KOPT-K1 (cell line): Measurements from ENCODE around the gene PRIMPOL.

Experiments
- H3K27ac ChIP-seq: fragments of 200-600 bp; sonication (generic); 2 replicates; pipeline ENCODE4 v1.5.1; 2016; ENCODE audit warnings: antibody characterized with exemption, mild to moderate bottlenecking, low read depth, low read length; ENCODE audit not compliant: poor library complexity, severe bottlenecking
- H3K36me3 ChIP-seq: fragments of 200-600 bp; sonication (generic); 2 replicates; pipeline ENCODE4 v1.5.1; 2017; ENCODE audit warnings: antibody characterized with exemption, mild to moderate bottlenecking, low read length, moderate library complexity; ENCODE audit not compliant: insufficient read depth
- H3K9me3 ChIP-seq: fragments of 200-600 bp; sonication (generic); 2 replicates; pipeline ENCODE4 v1.5.1; 2017; ENCODE audit warnings: antibody characterized with exemption, low read length, mild to moderate bottlenecking; ENCODE audit not compliant: insufficient read depth, poor library complexity, severe bottlenecking

The PRIMPOL gene

GRCh38 chr4:184697956-184698355, 48.4 kb downstream of the PRIMPOL start:
- Histone ChIP-seq H3K9me3 (no peaks in the 10 kb centered on the region), H3K36me3 (peaks cover 96% of the 10 kb centered on the region), H3K27ac (no peak overlapping the region)

DNA sequence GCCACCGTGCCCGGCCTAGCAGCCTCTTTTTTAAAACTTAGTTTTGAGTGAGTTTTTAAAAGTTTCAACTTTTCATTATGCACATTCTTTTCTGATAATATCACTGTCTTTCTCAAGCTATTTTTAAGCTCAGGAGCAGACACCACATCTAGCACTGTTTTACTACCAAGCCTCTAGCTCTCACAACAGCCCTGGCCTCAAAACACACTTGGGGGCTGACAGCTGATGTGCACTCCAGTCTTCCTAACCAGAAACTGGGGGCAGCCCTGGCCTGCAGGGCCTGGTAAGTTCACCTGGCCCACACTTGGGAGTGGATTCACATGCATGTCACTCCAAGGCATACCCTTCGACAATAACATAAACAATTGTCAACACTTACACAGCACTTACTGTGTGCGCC, 50.4 kb downstream of the PRIMPOL start:
- Histone ChIP-seq H3K9me3 (no peaks in the 10 kb centered on the region), H3K27ac (no peak overlapping the region), H3K36me3 (peaks cover 96% of the 10 kb centered on the region)

- peaks cover 98% of the 10 kb centered on the region for H3K36me3 ChIP-seq
- H3K9me3 ChIP-seq, result no peaks in the 10 kb centered on the region
- no peak overlapping the region for H3K27ac ChIP-seq
Observed at GRCh38 chr4:184702114-184702513, 52.6 kb downstream of the PRIMPOL start.

DNA sequence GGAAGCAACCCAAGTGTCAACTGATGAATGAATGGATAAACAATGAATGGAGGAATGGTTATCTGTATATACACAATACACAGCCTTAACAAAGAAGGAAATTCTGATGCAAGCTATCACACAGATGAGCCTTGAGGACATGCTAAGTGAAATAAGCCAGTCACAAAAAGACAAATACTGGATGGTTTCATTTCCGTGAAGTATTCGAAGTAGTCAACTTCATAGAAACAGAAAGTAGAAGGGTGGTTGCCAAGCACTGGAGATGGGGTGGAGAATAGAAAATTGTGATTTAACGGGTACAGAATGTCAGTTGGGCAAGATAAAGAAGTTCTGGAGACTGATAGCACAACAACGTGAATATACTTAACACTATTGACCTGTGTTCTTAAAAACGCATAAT, 56.2 kb downstream of the PRIMPOL start:
- no peak overlapping the region for H3K27ac ChIP-seq
- H3K36me3 ChIP-seq, result peaks cover 99% of the 10 kb centered on the region
- peaks cover 17% of the 10 kb centered on the region for H3K9me3 ChIP-seq

- H3K27ac ChIP-seq, result no peak overlapping the region
- peaks cover 99% of the 10 kb centered on the region for H3K36me3 ChIP-seq
- H3K9me3 ChIP-seq, result peaks cover 17% of the 10 kb centered on the region
Observed at GRCh38 chr4:184706453-184706852, 56.9 kb downstream of the PRIMPOL start.

DNA sequence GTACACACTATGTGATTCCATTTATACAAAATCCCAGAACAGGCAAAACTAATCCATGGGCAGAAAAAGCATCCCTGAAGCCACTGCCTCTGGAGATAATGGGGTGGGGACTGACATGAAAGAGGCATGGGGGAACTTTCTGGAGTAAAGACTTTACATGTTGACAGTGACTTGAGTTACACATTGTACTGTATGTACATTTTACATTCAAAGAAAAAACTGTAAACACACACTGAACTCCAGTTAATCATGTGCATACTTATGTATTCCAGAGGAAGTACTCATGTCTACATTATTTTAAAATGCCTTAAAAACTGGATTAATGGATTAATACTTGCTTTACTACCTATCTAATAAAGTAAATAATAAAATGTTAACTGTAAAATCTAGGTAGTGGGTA, 62.8 kb downstream of the PRIMPOL start:
- peaks cover 100% of the 10 kb centered on the region for H3K36me3 ChIP-seq
- H3K9me3 ChIP-seq, result peaks cover 17% of the 10 kb centered on the region
- no peak overlapping the region for H3K27ac ChIP-seq

- no peak overlapping the region for H3K27ac ChIP-seq
- H3K36me3 ChIP-seq, result peaks cover 100% of the 10 kb centered on the region
- H3K9me3 ChIP-seq, result peaks cover 13% of the 10 kb centered on the region
Observed at GRCh38 chr4:184713887-184714286, 64.3 kb downstream of the PRIMPOL start.

DNA sequence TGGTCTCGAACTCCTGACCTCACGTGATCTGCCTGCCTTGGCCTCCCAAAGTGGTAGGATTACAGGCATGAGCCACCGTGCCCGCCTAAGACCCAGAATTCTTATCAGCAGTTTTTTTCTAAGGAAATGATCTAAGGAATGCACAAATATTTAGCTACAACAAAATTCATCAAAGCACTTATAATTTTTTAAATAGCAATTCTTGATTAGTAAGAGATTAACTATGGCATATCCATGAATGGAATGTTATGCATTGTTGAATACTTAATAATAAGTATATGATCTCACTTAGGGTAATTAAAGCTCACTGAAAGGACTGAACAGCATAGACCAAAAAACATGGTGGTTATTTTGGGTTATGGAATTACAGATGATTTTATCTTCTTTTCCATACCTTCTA, 66.0 kb downstream of the PRIMPOL start:
- Histone ChIP-seq H3K27ac (no peak overlapping the region), H3K9me3 (no peaks in the 10 kb centered on the region), H3K36me3 (peaks cover 100% of the 10 kb centered on the region)

- no peak overlapping the region for H3K27ac ChIP-seq
- H3K9me3 ChIP-seq, result no peaks in the 10 kb centered on the region
- H3K36me3 ChIP-seq, result peaks cover 100% of the 10 kb centered on the region
Observed at GRCh38 chr4:184719407-184719806, 69.9 kb downstream of the PRIMPOL start.

DNA sequence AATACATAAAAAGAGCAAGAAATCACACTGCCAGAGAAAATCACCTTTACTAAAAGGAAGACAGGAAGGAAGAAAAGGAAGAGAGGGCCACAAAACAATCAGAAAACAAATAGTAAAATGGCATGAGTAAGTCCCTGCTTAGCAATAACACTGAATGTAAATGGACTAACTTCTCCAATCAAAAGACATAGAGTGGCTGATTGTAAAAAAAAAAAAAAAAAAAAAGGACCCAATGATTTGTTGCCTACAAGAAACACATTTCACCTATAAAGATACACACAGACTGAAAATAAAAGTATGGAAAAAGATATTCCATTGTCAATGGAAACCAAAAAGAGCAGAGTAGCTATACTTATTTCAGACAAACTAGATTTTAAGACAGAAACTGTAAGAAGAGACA, 71.7 kb downstream of the PRIMPOL start:
- Histone ChIP-seq H3K27ac (no peak overlapping the region), H3K9me3 (no peaks in the 10 kb centered on the region), H3K36me3 (peaks cover 100% of the 10 kb centered on the region)

DNA sequence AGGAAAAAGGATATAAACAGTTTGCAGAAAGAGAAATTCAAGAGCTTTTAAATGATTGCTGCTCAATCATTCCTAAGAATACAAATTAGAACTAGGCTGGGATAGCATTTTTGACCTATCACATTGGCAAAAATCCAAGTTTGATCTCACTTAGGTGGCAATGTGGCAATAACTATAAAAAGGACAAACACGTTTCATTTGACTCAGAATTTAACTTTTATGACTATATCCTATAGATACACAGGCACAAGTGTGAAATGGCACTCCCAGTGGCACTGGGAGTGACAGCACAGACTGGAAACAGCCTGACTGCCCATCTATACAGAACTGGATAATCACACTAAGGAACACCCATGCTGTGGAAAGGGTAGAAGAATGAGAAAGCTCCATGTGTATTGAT, 73.3 kb downstream of the PRIMPOL start:
- H3K9me3 ChIP-seq, result no peaks in the 10 kb centered on the region
- peaks cover 99% of the 10 kb centered on the region for H3K36me3 ChIP-seq
- no peak overlapping the region for H3K27ac ChIP-seq

- no peak overlapping the region for H3K27ac ChIP-seq
- peaks cover 99% of the 10 kb centered on the region for H3K36me3 ChIP-seq
- no peaks in the 10 kb centered on the region for H3K9me3 ChIP-seq
Observed at GRCh38 chr4:184727430-184727829, 77.9 kb downstream of the PRIMPOL start.

DNA sequence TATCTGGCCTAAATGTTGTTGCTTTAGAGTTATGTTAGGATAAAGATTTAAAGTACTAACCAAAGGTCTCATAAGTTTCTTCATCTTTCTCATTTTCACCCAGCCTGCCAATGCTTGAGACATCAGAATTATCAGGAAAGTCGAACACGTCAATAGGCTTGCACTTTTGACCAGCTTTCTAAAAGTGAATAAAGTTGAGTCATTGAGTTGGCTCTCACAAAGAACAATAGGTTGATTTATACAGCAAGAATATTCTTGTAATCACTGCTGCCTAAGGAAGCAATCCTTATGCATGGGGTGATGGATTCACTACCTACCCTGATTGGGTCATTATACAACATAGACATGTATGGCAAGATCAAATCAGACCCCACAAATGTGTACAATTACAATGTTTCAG, 79.3 kb downstream of the PRIMPOL start:
- Histone ChIP-seq H3K36me3 (peaks cover 87% of the 10 kb centered on the region), H3K9me3 (no peaks in the 10 kb centered on the region), H3K27ac (no peak overlapping the region)

GRCh38 chr4:184729946-184730345, 80.4 kb downstream of the PRIMPOL start:
- H3K9me3 ChIP-seq, result no peaks in the 10 kb centered on the region
- no peak overlapping the region for H3K27ac ChIP-seq
- peaks cover 76% of the 10 kb centered on the region for H3K36me3 ChIP-seq

DNA sequence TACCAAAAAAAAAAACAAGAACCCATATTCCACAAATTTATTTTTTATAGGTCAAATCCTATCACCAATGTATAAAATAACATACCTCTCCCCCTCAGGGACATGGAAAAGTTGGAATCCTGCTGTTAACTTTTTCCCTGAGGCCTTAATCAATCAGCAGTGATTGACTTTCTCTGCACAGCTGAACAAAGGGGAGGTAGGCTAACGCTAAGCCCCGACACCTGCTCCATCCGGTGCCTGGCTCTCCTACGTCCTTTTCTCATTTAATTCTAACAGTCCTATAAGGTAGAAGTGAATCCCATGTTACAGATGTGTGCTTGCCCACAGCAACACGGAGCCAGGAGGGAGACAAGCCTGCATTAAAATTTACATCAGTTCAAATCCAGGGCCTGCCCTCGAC, 81.5 kb downstream of the PRIMPOL start:
- Histone ChIP-seq H3K36me3 (peaks cover 65% of the 10 kb centered on the region), H3K9me3 (no peaks in the 10 kb centered on the region), H3K27ac (no peak overlapping the region)

- Histone ChIP-seq H3K27ac (peak overlapping the region; percentile 91), H3K36me3 (peaks cover 55% of the 10 kb centered on the region), H3K9me3 (no peaks in the 10 kb centered on the region)
Observed at GRCh38 chr4:184732126-184732525, 82.6 kb downstream of the PRIMPOL start.
